ENCODE measurements around the gene SCD. TPM values are rescaled to one million over a fixed set of nuclear protein-coding genes. Genes with fewer than 3 reads are reported as not detected.

The SCD gene
- total and polyA plus RNA-seq, 10 of the 15 experiments (the other 5 are each of a cell fraction or from before 2014, with no cell fraction given) = 68.7 to 279 (median 99.5) TPM

GRCh38 chr10:100373298-100374199 lies 26.5 kb downstream of the SCD start (continued):
- TF ChIP-seq ZBTB33 (IDR thresholded peaks at IDR 0.05) (no peak), POU2F2 (IDR thresholded peaks at IDR 0.05; ENCODE audit: borderline replicate concordance, low read depth, low read length) (no peak), USF1 (IDR thresholded peaks at IDR 0.05; ENCODE audit: borderline replicate concordance, extremely low read length, insufficient read depth, low read depth, low read length) (peak; percentile 84), STAT1 (conservative IDR thresholded peaks at IDR 0.05) (no peak), IRF3 (IDR thresholded peaks at IDR 0.05) (peak; percentile 62; the same call in 1 of the 2 replicates), ASH2L (IDR thresholded peaks at IDR 0.05; ENCODE audit: borderline replicate concordance, low read depth) (no peak), FOXK2 (IDR thresholded peaks at IDR 0.05) (peak; percentile 87), EP300 (IDR thresholded peaks at IDR 0.05; ENCODE audit: borderline replicate concordance in 1 of 2, control insufficient read depth in 1 of 2, low read depth in 2 of 2, low read length in 2 of 2) (peak in 1 of 2 experiments; percentile 22; a peak in 1 of 4 replicates), ZNF207 (IDR thresholded peaks at IDR 0.05; ENCODE audit: borderline replicate concordance) (no peak), DPF2 (IDR thresholded peaks at IDR 0.05) (no peak), SUPT20H (IDR thresholded peaks at IDR 0.05; ENCODE audit: borderline replicate concordance, control insufficient read depth, low read depth, low read length) (no peak), PRDM15 (CRISPR knock-in tag; IDR thresholded peaks at IDR 0.05) (no peak), FOS (IDR thresholded peaks at IDR 0.05; ENCODE audit: borderline replicate concordance, extremely low read depth, insufficient read length) (peak; percentile 53)

Measured in GM12878 (cell line).